ENCODE results near the gene S100A6.

The S100A6 gene

DNA sequence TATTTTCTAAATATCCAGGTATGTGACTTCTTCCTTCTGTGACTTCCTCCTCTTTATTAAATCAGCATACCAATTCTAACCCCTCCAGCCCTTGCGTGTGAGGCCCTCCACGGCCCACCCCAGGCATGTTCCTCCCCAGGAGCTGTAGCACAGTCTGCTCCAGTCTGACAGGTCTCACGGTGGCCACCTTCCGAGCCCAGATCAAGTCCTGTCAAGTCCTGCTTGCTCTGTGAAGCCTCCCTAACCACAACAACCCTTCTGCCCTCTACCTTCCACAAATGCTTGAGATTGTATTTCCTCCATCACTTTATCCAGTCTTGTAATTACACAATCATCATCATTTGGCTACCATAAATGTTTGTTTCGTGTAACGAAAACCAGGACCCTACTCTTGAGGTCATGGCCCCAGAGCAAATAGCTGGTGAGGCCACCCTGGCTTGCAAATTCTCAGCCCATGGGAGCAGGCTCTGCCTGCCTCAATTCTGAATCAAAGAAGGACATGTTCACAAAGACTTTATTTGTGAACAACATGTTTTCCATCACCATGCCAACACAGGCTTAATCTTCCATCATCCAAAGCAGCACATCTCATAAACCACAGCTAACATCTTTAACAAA, 42.3 kb downstream of the S100A6 start:
- no peaks in the 10 kb centered on the region for H3K36me3 ChIP-seq
- peaks cover 20 to 76% (median 60%) of the 10 kb centered on the region in 10 experiments for H3K4me1 ChIP-seq
- no peaks in the 10 kb centered on the region for H3K27me3 ChIP-seq
- H4K20me1 ChIP-seq = no peaks in the 10 kb centered on the region
- H3K9me3 ChIP-seq (replicated peaks in 1 of 11) = no peaks in the 10 kb centered on the region
- H3K4me3 ChIP-seq = no peak overlapping the region
- H3K27ac ChIP-seq = peak overlapping the region in 6 of 11 experiments; percentile 8 to 83 (median 62); a peak in 11 of 22 replicates
- TF ChIP-seq Cebpa-rat (IDR thresholded peaks at IDR 0.05) = no peak
- H3K4me2 ChIP-seq = peak overlapping the region in 9 of 11 experiments; percentile 6 to 88 (median 71); a peak in 16 of 22 replicates
- H3K9ac ChIP-seq = peak overlapping the region in 3 of 11 experiments; percentile 5 to 50 (median 26); a peak in 3 of 22 replicates

DNA sequence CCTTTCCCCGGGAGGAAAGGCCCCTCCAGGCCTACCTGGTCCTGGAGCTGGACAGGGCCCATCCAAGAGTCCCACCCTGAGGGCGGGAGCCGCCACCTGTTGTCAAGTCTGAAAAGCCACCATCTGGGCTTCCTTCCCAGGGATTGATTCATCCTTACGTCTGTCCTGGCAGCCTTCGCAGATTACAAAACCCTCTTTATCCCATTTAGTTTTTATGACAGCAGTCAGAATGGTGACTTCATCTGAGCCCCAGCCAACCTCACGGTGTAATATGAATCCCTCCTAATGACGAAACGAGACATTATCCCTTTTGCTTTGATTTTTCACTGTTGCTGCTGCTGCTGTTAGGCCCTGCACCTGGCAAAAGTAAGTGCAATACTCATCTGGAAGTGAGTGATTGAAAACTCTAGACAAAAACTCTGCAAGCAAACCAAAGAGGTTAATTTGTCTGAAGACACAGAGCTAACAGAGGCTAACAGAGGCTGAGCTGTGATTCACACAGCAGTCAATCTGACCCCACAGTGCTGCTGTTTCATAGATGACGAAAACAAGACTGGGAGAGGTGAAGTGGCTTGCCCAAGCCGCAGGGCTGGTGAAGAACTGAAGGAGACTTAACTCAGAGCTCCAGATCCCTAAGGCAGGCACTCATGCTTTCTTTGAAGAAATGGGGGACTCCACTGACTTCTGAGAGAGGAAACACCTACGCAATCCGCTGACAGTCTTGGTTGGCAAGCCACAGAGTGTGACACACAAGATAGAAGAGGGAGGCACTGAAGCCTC, 45.3 kb downstream of the S100A6 start:
- TF ChIP-seq Cebpa-rat (IDR thresholded peaks at IDR 0.05) = peak in 8 of 11 experiments; percentile 17 to 87 (median 56); a peak in 11 of 22 replicates
- Histone ChIP-seq H3K9ac (peak overlapping the region in 6 of 11 experiments; percentile 9 to 66 (median 56); a peak in 11 of 22 replicates), H3K4me1 (peaks cover 16 to 81% (median 59%) of the 10 kb centered on the region in 10 experiments), H3K27me3 (no peaks in the 10 kb centered on the region), H3K36me3 (no peaks in the 10 kb centered on the region), H4K20me1 (no peaks in the 10 kb centered on the region), H3K27ac (peak overlapping the region; percentile 11 to 83 (median 57); a peak in 18 of 22 replicates), H3K9me3 (replicated peaks in 1 of 11) (no peaks in the 10 kb centered on the region), H3K4me2 (peak overlapping the region in 9 of 11 experiments; percentile 34 to 88 (median 74); a peak in 18 of 22 replicates), H3K4me3 (no peak overlapping the region)

DNA sequence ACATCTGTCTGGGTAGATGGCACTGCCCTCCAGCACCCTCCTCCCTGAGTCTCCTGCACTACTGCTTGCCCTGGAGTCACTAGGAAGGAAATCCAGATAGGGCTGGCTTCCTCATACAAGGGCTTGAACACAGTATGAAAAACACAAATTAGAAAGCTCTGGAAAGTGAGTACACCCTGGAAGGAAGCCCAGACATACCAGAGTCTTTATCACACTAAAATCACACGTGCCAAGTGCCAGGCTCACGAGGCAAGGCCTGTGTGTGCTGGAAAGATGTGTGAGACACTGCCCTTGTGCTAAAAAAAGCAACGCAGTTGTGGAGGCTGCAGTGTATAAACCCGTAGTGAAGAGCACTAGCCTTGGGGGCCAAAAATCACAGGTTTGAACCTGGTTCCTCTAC, 47.1 kb downstream of the S100A6 start:
- no peaks in the 10 kb centered on the region for H3K36me3 ChIP-seq
- H3K27me3 ChIP-seq = no peaks in the 10 kb centered on the region; a peak in 1 of 22 replicates
- H3K4me2 ChIP-seq = peak overlapping the region in 5 of 11 experiments; percentile 19 to 88 (median 39); a peak in 9 of 22 replicates
- H3K4me3 ChIP-seq = no peak overlapping the region
- H3K9ac ChIP-seq = no peak overlapping the region
- H3K27ac ChIP-seq = peak overlapping the region in 4 of 11 experiments; percentile 4 to 29 (median 24); a peak in 5 of 22 replicates
- TF ChIP-seq Cebpa-rat (IDR thresholded peaks at IDR 0.05) = no peak
- H3K4me1 ChIP-seq = peaks cover 0 to 66% (median 42%) of the 10 kb centered on the region in 10 experiments; a peak in 18 of 20 replicates
- H4K20me1 ChIP-seq = no peaks in the 10 kb centered on the region
- H3K9me3 ChIP-seq (replicated peaks in 1 of 11) = no peaks in the 10 kb centered on the region

DNA sequence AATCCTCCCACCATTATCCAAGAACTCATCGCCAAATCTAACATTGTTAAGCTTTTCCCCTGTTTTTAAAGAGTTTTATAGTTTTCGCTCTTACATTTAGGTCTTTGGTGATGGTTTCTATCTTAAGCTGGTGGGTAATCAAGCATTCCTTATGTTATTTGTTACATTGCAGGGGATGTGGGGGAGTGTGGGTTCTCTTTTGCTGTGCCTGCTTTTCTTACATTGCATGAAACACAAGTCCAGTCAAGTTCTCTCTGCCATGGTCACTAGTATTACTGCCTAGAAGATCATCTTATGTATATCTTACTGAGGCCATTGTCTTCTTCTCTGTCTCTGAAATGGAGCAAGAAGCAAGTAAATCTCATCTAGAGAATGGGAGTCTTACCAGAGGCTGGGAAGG, 48.1 kb downstream of the S100A6 start:
- Histone ChIP-seq H3K27me3 (no peaks in the 10 kb centered on the region; a peak in 1 of 22 replicates), H3K36me3 (no peaks in the 10 kb centered on the region), H4K20me1 (no peaks in the 10 kb centered on the region), H3K27ac (no peak overlapping the region), H3K4me1 (peaks cover 0 to 56% (median 31%) of the 10 kb centered on the region in 10 experiments; a peak in 17 of 20 replicates), H3K9me3 (replicated peaks in 1 of 11) (no peaks in the 10 kb centered on the region), H3K4me3 (no peak overlapping the region), H3K4me2 (no peak overlapping the region), H3K9ac (no peak overlapping the region)
- TF ChIP-seq Cebpa-rat (IDR thresholded peaks at IDR 0.05) = no peak

DNA sequence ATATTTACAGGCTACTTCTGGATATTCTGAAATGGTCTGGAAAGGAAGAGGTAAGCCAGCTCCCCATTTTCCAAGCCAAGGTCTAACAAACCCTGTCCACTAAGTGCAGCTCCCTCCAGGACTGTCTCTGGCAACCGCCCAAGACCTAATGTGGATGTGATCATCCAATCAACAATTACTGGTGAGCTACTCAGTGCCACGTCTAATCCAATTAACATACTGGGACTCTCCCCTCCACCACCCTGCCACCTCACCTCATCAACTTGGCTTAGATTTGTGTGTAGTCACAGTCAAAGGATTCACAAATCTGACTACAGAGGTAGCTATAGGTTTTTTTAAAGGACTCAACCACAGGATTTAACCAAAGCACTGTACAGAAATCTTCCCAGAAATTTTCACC, 49.9 kb downstream of the S100A6 start:
- H3K27ac ChIP-seq = no peak overlapping the region
- no peaks in the 10 kb centered on the region for H4K20me1 ChIP-seq
- TF ChIP-seq Cebpa-rat (IDR thresholded peaks at IDR 0.05) = no peak
- H3K4me2 ChIP-seq = peak overlapping the region in 3 of 11 experiments; percentile 0 to 32 (median 31); a peak in 4 of 22 replicates
- H3K27me3 ChIP-seq = no peaks in the 10 kb centered on the region; a peak in 1 of 22 replicates
- H3K4me3 ChIP-seq = no peak overlapping the region
- H3K36me3 ChIP-seq = no peaks in the 10 kb centered on the region
- peaks cover 0 to 37% (median 18%) of the 10 kb centered on the region in 10 experiments; a peak in 17 of 20 replicates for H3K4me1 ChIP-seq
- H3K9me3 ChIP-seq (replicated peaks in 1 of 11) = no peaks in the 10 kb centered on the region
- no peak overlapping the region for H3K9ac ChIP-seq
